ENCODE measurements around the gene CHD3.

GRCh38 chr17:7884581-7885366 is 3.8 kb upstream of the CHD3 start:
- TF ChIP-seq CTCF (IDR thresholded peaks at IDR 0.05; ENCODE audit: poor library complexity), result no peak
- TF ChIP-seq EZH2phosphoT487 (IDR thresholded peaks at IDR 0.05; ENCODE audit: low read depth, severe bottlenecking, unreplicated experiment), result no peak
- TF ChIP-seq EZH2 (IDR thresholded peaks at IDR 0.05; ENCODE audit: borderline replicate concordance), result no peak

Data from hepatocyte (in vitro differentiated cells).